SK-N-MC (cell line): ENCODE data around the gene MAGI1.

ENCODE experiments used
- EZH2 ChIP-seq: fragments of 200-600 bp; sonication (generic); IDR thresholded peaks from one replicate; pipeline ENCODE4 v1.6.1; 2017; ENCODE audit warnings: antibody characterized with exemption
- FOXP2 ChIP-seq: optimal IDR thresholded peaks from 2 replicates; pipeline ENCODE3; 2011; ENCODE audit warnings: mild to moderate bottlenecking, moderate library complexity; ENCODE audit not compliant: insufficient read depth; ENCODE audit errors: extremely low read length, control extremely low read depth

DNA sequence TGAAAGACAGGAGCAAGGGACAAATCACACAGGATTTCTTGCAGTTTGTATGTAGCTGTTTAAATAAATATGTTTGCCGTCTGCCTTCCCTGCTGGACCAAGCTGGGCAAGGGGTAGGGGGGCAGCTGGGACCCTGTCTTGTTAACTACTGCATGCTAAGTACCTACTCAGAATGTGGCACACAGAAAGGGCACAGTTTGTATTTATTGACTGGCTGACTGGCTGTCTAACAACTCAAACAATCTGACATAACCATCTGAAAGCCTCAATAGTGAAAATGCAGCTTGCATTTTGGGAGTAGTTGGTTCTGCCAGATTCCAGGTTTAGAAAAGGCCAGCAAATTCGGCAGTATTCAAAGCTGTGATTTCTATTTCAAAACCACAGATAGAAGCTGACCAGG lies 16.6 kb upstream of the MAGI1 start:
- TF ChIP-seq EZH2: no peak
- no peak for TF ChIP-seq FOXP2
